K562 (cell line): ENCODE results near the gene SHROOM3. TPM values are rescaled to one million over a fixed set of nuclear protein-coding genes. Genes with fewer than 3 reads are reported as not detected.

Experiments
- ATAC-seq: fragments of 200-7000 bp; cut with Tn5 transposase; 3 replicates; pipeline ENCODE4 v1.9.1; 2020; ENCODE audit warnings: moderate library complexity
- BruUV-seq: library from RNA; stranded (reverse); fragments of 400-500 nt; replicated peaks from 2 replicates; lab custom pipeline; 2021; lab: Mats Ljungman, UMichigan
- CTCF ChIA-PET: fragments of 300-600 bp; formaldehyde crosslinking; extraction: SDS; loops from one replicate; lab custom pipeline; 2021; ENCODE audit warnings: low intra/inter-chr PET ratio; lab: Yijun Ruan, JAX
- POLR2A ChIA-PET: fragments of 300-600, 350-650 bp; sonication (Branson Sonifier 250); formaldehyde crosslinking; extraction: SDS; loops from one replicate; lab custom pipeline; 2021; ENCODE audit warnings: antibody characterized with exemption, inconsistent platforms; lab: Yijun Ruan, JAX
- DNase-seq, 4 experiments: peaks; one replicate each; pipeline versions ENCODE4 v3.0.0 to v3.0.0-alpha.2; 2011 to 2018; ENCODE audit warnings: low spot score in 3 of 4, mixed read lengths in 3 of 4; ENCODE audit errors: extremely low read depth in 1 of 4
- FAIRE-seq: peaks from 2 replicates; lab custom pipeline; 2011; peaks lifted over from hg19 to GRCh38; lab: Jason Lieb, UNC
- H2AFZ ChIP-seq: 2 replicates; pipeline ENCODE4 v1.6.0; 2011; ENCODE audit warnings: low read depth, low read length, control low read depth, inconsistent platforms
- H3K27ac ChIP-seq: fragments of 200-600 bp; 3 replicates; pipeline ENCODE4 v1.8.0; 2011; ENCODE audit warnings: low read depth, mild to moderate bottlenecking, control low read depth, inconsistent platforms, low read length, moderate library complexity, mixed read lengths; ENCODE audit errors: extremely low read depth
- H3K27me3 ChIP-seq, 2 experiments: fragments of 300-600 bp in 1 of 2; 2 replicates in 1 of 2; 3 replicates in 1 of 2; pipeline versions ENCODE4 v1.6.0 to v1.8.0; 2011; ENCODE audit warnings: inconsistent platforms in 2 of 2, low read length in 2 of 2, mild to moderate bottlenecking in 1 of 2, mixed read lengths in 1 of 2, moderate library complexity in 1 of 2; ENCODE audit not compliant: control insufficient read depth in 2 of 2, insufficient read depth in 2 of 2
- H3K36me3 ChIP-seq: fragments of 300-600 bp; 3 replicates; pipeline ENCODE4 v1.8.0; 2011; ENCODE audit warnings: mild to moderate bottlenecking, low read length, inconsistent platforms; ENCODE audit not compliant: control insufficient read depth, insufficient read depth
- H3K4me1 ChIP-seq, 2 experiments: fragments of 200-600 bp in 1 of 2; replicated peaks in 1 of 2; 2 replicates in 1 of 2; 3 replicates in 1 of 2; pipeline versions ENCODE4 v1.5.1 to v1.8.0; 2011; ENCODE audit warnings: inconsistent platforms in 2 of 2, low read length in 2 of 2, mild to moderate bottlenecking in 1 of 2, mixed read lengths in 1 of 2, moderate library complexity in 1 of 2; ENCODE audit not compliant: control insufficient read depth in 2 of 2, insufficient read depth in 2 of 2
- H3K4me2 ChIP-seq: 2 replicates; pipeline ENCODE4 v1.6.1; 2011; ENCODE audit warnings: low read length, control low read depth, inconsistent platforms, mixed read lengths; ENCODE audit not compliant: insufficient read depth
- H3K4me3 ChIP-seq: fragments of 200-600 bp; sonication (generic), shearing (Covaris generic); 2 replicates; pipeline ENCODE4 v1.5.1; 2016; ENCODE audit warnings: control low read depth, inconsistent platforms
- H3K79me2 ChIP-seq: fragments of 200-600 bp; 3 replicates; pipeline ENCODE4 v1.8.0; 2011; ENCODE audit warnings: low read length, inconsistent platforms; ENCODE audit not compliant: control insufficient read depth, insufficient read depth
- H3K9ac ChIP-seq, 2 experiments: 2 replicates each; pipeline versions ENCODE4 v1.6.0 to v1.6.1; 2011; ENCODE audit warnings: low read depth in 2 of 2, low read length in 2 of 2, control low read depth in 1 of 2, inconsistent platforms in 1 of 2, mild to moderate bottlenecking in 1 of 2, mixed read lengths in 1 of 2; ENCODE audit not compliant: insufficient read depth in 1 of 2
- H3K9me1 ChIP-seq: one replicate; pipeline ENCODE4 v1.6.0; 2011; ENCODE audit warnings: inconsistent platforms, mild to moderate bottlenecking, low read length, moderate library complexity; ENCODE audit not compliant: control insufficient read depth, insufficient read depth
- H3K9me3 ChIP-seq: replicated peaks from 2 replicates; pipeline ENCODE4 v1.5.1; 2011; ENCODE audit warnings: low read depth, low read length, inconsistent platforms; ENCODE audit not compliant: control insufficient read depth, insufficient read depth
- H4K20me1 ChIP-seq: replicated peaks from 2 replicates; pipeline ENCODE4 v1.6.1; 2011; ENCODE audit warnings: low read length, inconsistent platforms, mixed read lengths; ENCODE audit not compliant: control insufficient read depth, insufficient read depth
- BRCA1 ChIP-seq, 2 experiments: fragments of 450-650 bp in 1 of 2; sonication (generic) in 1 of 2; formaldehyde crosslinking in 1 of 2; IDR thresholded peaks; 2 replicates each; pipeline versions ENCODE4 v1.5.0 to v1.6.1; 2017 to 2020; ENCODE audit warnings: mild to moderate bottlenecking in 1 of 2, missing genetic modification reagents in 1 of 2
- COPS2 ChIP-seq: fragments of 450-650 bp; conservative IDR thresholded peaks from 2 replicates; pipeline ENCODE4 v1.6.1; 2016; ENCODE audit warnings: mild to moderate bottlenecking, moderate library complexity
- JUND ChIP-seq, 2 experiments: IDR thresholded peaks; 2 replicates in 1 of 2; 3 replicates in 1 of 2; pipeline ENCODE4 v1.6.1; 2011; ENCODE audit warnings: borderline replicate concordance in 2 of 2, low read depth in 2 of 2, low read length in 2 of 2, improper control_type of control experiment in 1 of 2, missing biosample characterization in 1 of 2, missing genetic modification characterization in 1 of 2, missing genetic modification reagents in 1 of 2
- MAX ChIP-seq: sonication (generic); formaldehyde crosslinking; IDR thresholded peaks from 2 replicates; pipeline ENCODE4 v1.9.0; 2022; ENCODE audit warnings: mild to moderate bottlenecking, missing genetic modification reagents
- MYNN ChIP-seq, 2 experiments: sonication (generic); formaldehyde crosslinking in 1 of 2; IDR thresholded peaks; 2 replicates each; pipeline versions ENCODE4 v1.5.0 to v1.6.1; 2016 to 2020; ENCODE audit warnings: antibody characterized with exemption in 1 of 2, missing genetic modification reagents in 1 of 2
- NBN ChIP-seq: fragments of 450-650 bp; IDR thresholded peaks from 2 replicates; pipeline ENCODE4 v1.6.1; 2016; ENCODE audit warnings: low read depth, mild to moderate bottlenecking
- NFIC ChIP-seq: fragments of 450-650 bp; IDR thresholded peaks from 2 replicates; pipeline ENCODE4 v1.6.1; 2017; ENCODE audit warnings: mild to moderate bottlenecking, inconsistent platforms
- NFIX ChIP-seq: fragments of 250-450 bp; sonication (Bioruptor Pico); IDR thresholded peaks from 2 replicates; pipeline ENCODE4 v1.4.0; 2020; ENCODE audit warnings: low read depth, mild to moderate bottlenecking, moderate library complexity
- RBM39 ChIP-seq: fragments of 200-400 bp; formaldehyde crosslinking; optimal IDR thresholded peaks from 2 replicates; pipeline ENCODE3; 2018; ENCODE audit warnings: low read depth, low read length
- ZKSCAN1 ChIP-seq: fragments of 150-350 bp; IDR thresholded peaks from 2 replicates; pipeline ENCODE4 v1.6.1; 2016; ENCODE audit warnings: low read depth, low read length
- ZNF507 ChIP-seq: conservative IDR thresholded peaks from 2 replicates; pipeline ENCODE4 v1.6.1; 2017; ENCODE audit warnings: missing genetic modification characterization, missing compliant biosample characterization
- ZNF778 ChIP-seq: fragments of 450-650 bp; formaldehyde crosslinking; IDR thresholded peaks from 2 replicates; pipeline ENCODE4 v1.4.0; 2020; ENCODE audit warnings: mild to moderate bottlenecking, moderate library complexity
- WGBS: fragments of 100-300 bp; shearing (Covaris generic); methylation state at CpG from one replicate; pipeline ENCODE4 v1.1.6; 2016; ENCODE audit warnings: low coverage, mixed read lengths; ENCODE audit not compliant: insufficient coverage; ENCODE audit errors: missing lambda C conversion rate; 5-methylcytosine and 5-hydroxymethylcytosine counted together
- in situ Hi-C: fragments of 300-500 bp; cut with MboI; formaldehyde crosslinking; loops from 4 replicates; pipeline ENCODE4 v1.15.0; 2018; ENCODE audit warnings: inconsistent platforms, mixed read lengths
- intact Hi-C: fragments of 100-400 bp; cut with micrococcal nuclease; formaldehyde crosslinking; loops from 2 replicates; pipeline ENCODE4 v1.14.2; 2022
- polyA plus RNA-seq, 8 experiments: library from polyadenylated mRNA; depleted of rRNA in 4 of 8; stranded (reverse) in 5 of 8; unstranded in 3 of 8; fragments of >200 nt; fragmentation: Nextera tagmentation in 2 of 8; fragmentation: Illumina TruSeq in 1 of 8; extraction: Ambion mirVana in 2 of 8; extraction: Trizol in 1 of 8; gene quantifications; 2 replicates each; pipeline versions ENCODE4 v1.2.1 to v1.2.3, GENCODE V29; 2011 to 2014; ENCODE audit warnings: inconsistent platforms in 1 of 8, missing spikeins in 1 of 8
- total RNA-seq, 7 experiments: library from RNA; depleted of rRNA in 6 of 7; stranded (reverse); fragments of >200 nt in 6 of 7; fragmentation: Illumina TruSeq in 2 of 7; extraction: Trizol in 2 of 7; gene quantifications; 2 replicates each; pipeline versions ENCODE4 v1.2.1 to v1.2.3, GENCODE V29; 2011 to 2021; ENCODE audit warnings: low replicate concordance in 1 of 7
- TF ChIP-seq, protein P1 (sequence below): fragments of 250-450 bp; sonication (Bioruptor Pico); IDR thresholded peaks from 2 replicates; pipeline ENCODE4 v1.6.1; 2021; ENCODE audit warnings: mild to moderate bottlenecking

Gene SHROOM3
- total and polyA plus RNA-seq, 9 of the 15 experiments (the other 6 are each of a cell fraction or from before 2014, with no cell fraction given), result 0.01 to 0.07 TPM; not detected in 7

DNA sequence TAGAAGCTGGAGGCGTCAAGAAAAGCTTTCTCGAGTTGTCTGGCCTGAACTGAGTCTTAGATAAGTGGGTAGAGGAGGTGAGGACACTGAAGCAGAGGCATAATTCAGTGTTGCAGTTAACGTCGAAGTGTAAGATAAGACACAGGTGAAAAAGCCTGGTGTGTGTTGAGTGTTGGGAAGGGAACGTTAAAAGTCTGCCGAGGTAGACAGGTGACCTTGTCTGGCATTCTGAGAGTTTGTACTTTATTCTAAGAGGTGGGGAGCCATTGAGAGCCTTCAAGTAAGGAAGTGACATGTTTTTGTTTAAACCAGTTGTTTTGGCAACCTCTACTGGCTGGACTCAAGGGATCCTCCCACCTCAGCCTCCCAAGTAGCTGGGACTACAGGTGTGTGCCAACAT is 219.1 kb downstream of the SHROOM3 start:
- no peaks in the 10 kb centered on the region for H4K20me1 ChIP-seq
- CTCF ChIA-PET, result no interaction called here
- no peaks in the 10 kb centered on the region for H3K36me3 ChIP-seq
- H2AFZ ChIP-seq, result no peak overlapping the region
- WGBS, result 0% methylated on average over 6 of the region's 6 CpGs
- no peak overlapping the region for H3K27ac ChIP-seq
- no TSS peak for BruUV-seq
- H3K27me3 ChIP-seq, result no peaks in the 10 kb centered on the region; a peak in 1 of 5 replicates
- H3K9ac ChIP-seq, result no peak overlapping the region
- intact Hi-C loops (no loop called here), in situ Hi-C loops (no loop called here)
- H3K9me1 ChIP-seq, result no peaks in the 10 kb centered on the region
- ATAC-seq (no peak), DNase-seq (no peak), FAIRE-seq (no peak)
- POLR2A ChIA-PET, result no interaction called here
- H3K4me1 ChIP-seq, result no peaks in the 10 kb centered on the region
- no peaks in the 10 kb centered on the region for H3K79me2 ChIP-seq
- no peaks in the 10 kb centered on the region for H3K9me3 ChIP-seq
- H3K4me2 ChIP-seq, result no peak overlapping the region
- H3K4me3 ChIP-seq, result no peak overlapping the region
- no peak for TF ChIP-seq NFIX (CRISPR knock-in tag)
- no peak for TF ChIP-seq BRCA1 (IDR thresholded peaks at IDR 0.05)
- no peak for TF ChIP-seq BRCA1 (CRISPR knock-in tag; IDR thresholded peaks at IDR 0.05)
- TF ChIP-seq RBM39, result no peak
- TF ChIP-seq, protein P1, sequence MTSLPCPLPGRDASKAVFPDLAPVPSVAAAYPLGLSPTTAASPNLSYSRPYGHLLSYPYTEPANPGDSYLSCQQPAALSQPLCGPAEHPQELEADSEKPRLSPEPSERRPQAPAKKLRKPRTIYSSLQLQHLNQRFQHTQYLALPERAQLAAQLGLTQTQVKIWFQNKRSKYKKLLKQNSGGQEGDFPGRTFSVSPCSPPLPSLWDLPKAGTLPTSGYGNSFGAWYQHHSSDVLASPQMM (CRISPR knock-in tag), result no peak
- no peak for TF ChIP-seq ZNF507 (tag)
- no peak for TF ChIP-seq COPS2
- TF ChIP-seq ZKSCAN1, result no peak
- TF ChIP-seq MAX (CRISPR knock-in tag), result no peak
- no peak for TF ChIP-seq MYNN (IDR thresholded peaks at IDR 0.05)
- no peak for TF ChIP-seq MYNN (CRISPR knock-in tag; IDR thresholded peaks at IDR 0.05)
- no peak for TF ChIP-seq JUND (IDR thresholded peaks at IDR 0.05; ENCODE audit: borderline replicate concordance, low read depth, low read length)
- no peak for TF ChIP-seq JUND (tag; IDR thresholded peaks at IDR 0.05; ENCODE audit: borderline replicate concordance, low read depth, low read length)
- TF ChIP-seq NBN, result no peak
- TF ChIP-seq ZNF778 (CRISPR knock-in tag), result no peak
- no peak for TF ChIP-seq NFIC
